Measurements from ENCODE around the gene DEPDC7.

Gene DEPDC7

DNA sequence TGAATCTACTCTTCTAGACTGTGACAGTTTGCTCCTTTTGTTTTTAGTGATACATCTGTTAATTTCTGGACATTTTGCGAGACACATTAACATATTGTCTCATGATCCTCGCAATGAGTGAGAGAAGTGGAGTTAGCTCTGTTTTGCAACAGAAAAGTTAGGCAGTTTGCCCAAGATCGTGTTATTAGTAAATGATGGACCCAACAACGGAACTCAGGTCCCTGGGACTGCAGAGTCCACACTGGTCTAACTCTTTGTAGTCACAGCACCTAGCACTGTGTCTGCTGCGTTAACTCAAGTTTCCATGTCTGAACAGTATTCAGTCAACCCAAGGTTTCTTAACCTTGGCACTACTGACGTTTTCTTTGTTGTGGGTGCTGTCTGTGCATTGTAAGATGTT is 3.2 kb downstream of the DEPDC7 start:
- peaks cover 14% of the 10 kb centered on the region for H3K79me1 ChIP-seq (replicated peaks; ENCODE audit: low read length, poor library complexity, severe bottlenecking)
- no peak overlapping the region for H3K23ac ChIP-seq (ENCODE audit: low read length in 2 of 2)
- no peak overlapping the region for H3K14ac ChIP-seq (ENCODE audit: low read length in 2 of 2)
- no peak overlapping the region for H3K27ac ChIP-seq (ENCODE audit: low read length, poor library complexity, severe bottlenecking)
- no peak overlapping the region for H2BK120ac ChIP-seq (ENCODE audit: low read depth, low read length)
- no peaks in the 10 kb centered on the region for H3K36me3 ChIP-seq (ENCODE audit: control insufficient read depth in 1 of 2, insufficient read depth in 2 of 2, low read depth in 1 of 2, low read length in 2 of 2)
- no peak overlapping the region for H4K91ac ChIP-seq (ENCODE audit: low read length)
- no peak overlapping the region for H3K4ac ChIP-seq (ENCODE audit: low read depth in 1 of 2, low read length in 2 of 2)
- DNase-seq, result no peak
- H2BK12ac ChIP-seq (ENCODE audit: low read length in 2 of 2), result no peak overlapping the region
- H3K18ac ChIP-seq (ENCODE audit: low read depth in 1 of 2, low read length in 2 of 2), result no peak overlapping the region
- H3K4me2 ChIP-seq (ENCODE audit: low read length, poor library complexity, severe bottlenecking), result no peak overlapping the region
- 96% methylated on average over 4 of the region's 6 CpGs for WGBS
- H3K27me3 ChIP-seq (ENCODE audit: control insufficient read depth in 1 of 2, insufficient read depth in 1 of 2, low read length in 2 of 2), result no peaks in the 10 kb centered on the region
- H3K4me3 ChIP-seq (ENCODE audit: insufficient read depth in 1 of 2, low read depth in 1 of 2, low read length in 2 of 2), result no peak overlapping the region
- H2BK15ac ChIP-seq (ENCODE audit: low read depth, poor library complexity, severe bottlenecking), result no peak overlapping the region
- peaks cover 5% of the 10 kb centered on the region for H3K4me1 ChIP-seq (ENCODE audit: control insufficient read depth, insufficient read depth, low read depth, low read length)
- no peak overlapping the region for H4K8ac ChIP-seq (ENCODE audit: low read length)
- H2BK5ac ChIP-seq (ENCODE audit: low read depth, low read length, poor library complexity, severe bottlenecking), result no peak overlapping the region
- no peak overlapping the region for H3K9ac ChIP-seq (ENCODE audit: low read length)
- H3K9me3 ChIP-seq (ENCODE audit: control insufficient read depth, low read length), result no peaks in the 10 kb centered on the region
- H2AFZ ChIP-seq (ENCODE audit: low read depth, low read length), result no peak overlapping the region
- peak overlapping the region; percentile 62 for H2AK5ac ChIP-seq (ENCODE audit: low read length, severe bottlenecking)

DNA sequence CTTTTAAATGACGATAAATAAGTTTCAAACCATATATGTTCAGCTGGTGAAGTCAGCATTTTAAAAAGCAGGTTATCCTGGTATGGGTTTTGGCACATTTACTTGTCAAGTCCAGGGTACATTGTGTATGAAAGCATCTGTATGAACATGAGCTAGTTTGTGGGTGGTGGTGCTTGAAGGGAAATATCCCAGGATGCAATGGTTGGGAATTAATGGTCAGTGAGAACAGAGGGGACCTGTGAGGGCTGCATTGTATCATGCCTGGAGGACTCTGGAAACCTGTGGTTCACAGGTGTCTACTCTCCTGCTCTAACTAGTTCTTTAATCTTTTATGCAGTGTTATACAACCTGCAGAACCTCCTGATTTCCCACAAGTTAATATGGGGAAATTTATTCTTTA is 5.8 kb downstream of the DEPDC7 start:
- Histone ChIP-seq H3K27ac (ENCODE audit: low read length, poor library complexity, severe bottlenecking) (no peak overlapping the region), H2BK12ac (ENCODE audit: low read length in 2 of 2) (no peak overlapping the region), H4K8ac (ENCODE audit: low read length) (no peak overlapping the region), H2BK5ac (ENCODE audit: low read depth, low read length, poor library complexity, severe bottlenecking) (no peak overlapping the region), H3K4me2 (ENCODE audit: low read length, poor library complexity, severe bottlenecking) (no peak overlapping the region), H2BK15ac (ENCODE audit: low read depth, poor library complexity, severe bottlenecking) (no peak overlapping the region), H3K9ac (ENCODE audit: low read length) (no peak overlapping the region), H3K14ac (ENCODE audit: low read length in 2 of 2) (no peak overlapping the region), H3K18ac (ENCODE audit: low read depth in 1 of 2, low read length in 2 of 2) (no peak overlapping the region), H3K9me3 (ENCODE audit: control insufficient read depth, low read length) (no peaks in the 10 kb centered on the region), H4K91ac (ENCODE audit: low read length) (no peak overlapping the region), H2AFZ (ENCODE audit: low read depth, low read length) (no peak overlapping the region), H3K27me3 (ENCODE audit: control insufficient read depth in 1 of 2, insufficient read depth in 1 of 2, low read length in 2 of 2) (no peaks in the 10 kb centered on the region), H2AK5ac (ENCODE audit: low read length, severe bottlenecking) (no peak overlapping the region), H3K23ac (ENCODE audit: low read length in 2 of 2) (no peak overlapping the region), H3K4ac (ENCODE audit: low read depth in 1 of 2, low read length in 2 of 2) (no peak overlapping the region), H2BK120ac (ENCODE audit: low read depth, low read length) (no peak overlapping the region), H3K79me1 (replicated peaks; ENCODE audit: low read length, poor library complexity, severe bottlenecking) (peaks cover 18% of the 10 kb centered on the region), H3K36me3 (ENCODE audit: control insufficient read depth in 1 of 2, insufficient read depth in 2 of 2, low read depth in 1 of 2, low read length in 2 of 2) (no peaks in the 10 kb centered on the region), H3K4me1 (ENCODE audit: control insufficient read depth, insufficient read depth, low read depth, low read length) (peaks cover 3% of the 10 kb centered on the region), H3K4me3 (ENCODE audit: insufficient read depth in 1 of 2, low read depth in 1 of 2, low read length in 2 of 2) (no peak overlapping the region)
- DNase-seq, result no peak
- WGBS, result 81% methylated on average over 1 of the region's 1 CpG

DNA sequence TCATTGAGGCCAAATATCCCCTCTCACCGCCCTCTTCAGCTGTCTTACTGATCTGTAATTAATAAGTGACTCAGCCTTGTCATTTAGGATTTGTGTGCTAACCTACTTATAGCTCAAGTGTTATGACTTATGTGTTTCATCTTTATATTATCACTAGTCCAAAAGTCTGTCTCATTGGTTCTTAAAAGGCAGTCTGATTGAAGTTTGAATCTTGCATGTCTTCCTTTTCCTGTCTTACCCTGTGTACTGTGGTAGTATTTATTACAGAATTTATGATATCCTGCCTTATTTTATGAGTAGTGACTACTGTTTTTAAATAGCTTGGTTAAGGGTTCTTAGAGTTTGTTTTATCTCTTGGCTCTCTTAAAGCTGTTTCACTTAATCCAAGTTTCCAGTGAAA is 6.3 kb downstream of the DEPDC7 start:
- no peak for DNase-seq
- no CpG with 5 or more reads among the region's 1 CpG for WGBS
- Histone ChIP-seq H3K4me1 (ENCODE audit: control insufficient read depth, insufficient read depth, low read depth, low read length) (peaks cover 3% of the 10 kb centered on the region), H3K4me3 (ENCODE audit: insufficient read depth in 1 of 2, low read depth in 1 of 2, low read length in 2 of 2) (no peak overlapping the region), H2AFZ (ENCODE audit: low read depth, low read length) (no peak overlapping the region), H2BK15ac (ENCODE audit: low read depth, poor library complexity, severe bottlenecking) (no peak overlapping the region), H2BK120ac (ENCODE audit: low read depth, low read length) (no peak overlapping the region), H3K23ac (ENCODE audit: low read length in 2 of 2) (no peak overlapping the region), H2AK5ac (ENCODE audit: low read length, severe bottlenecking) (no peak overlapping the region), H3K27me3 (ENCODE audit: control insufficient read depth in 1 of 2, insufficient read depth in 1 of 2, low read length in 2 of 2) (no peaks in the 10 kb centered on the region), H4K91ac (ENCODE audit: low read length) (no peak overlapping the region), H4K8ac (ENCODE audit: low read length) (no peak overlapping the region), H3K14ac (ENCODE audit: low read length in 2 of 2) (no peak overlapping the region), H3K27ac (ENCODE audit: low read length, poor library complexity, severe bottlenecking) (no peak overlapping the region), H3K79me1 (replicated peaks; ENCODE audit: low read length, poor library complexity, severe bottlenecking) (peaks cover 18% of the 10 kb centered on the region), H2BK5ac (ENCODE audit: low read depth, low read length, poor library complexity, severe bottlenecking) (no peak overlapping the region), H3K4ac (ENCODE audit: low read depth in 1 of 2, low read length in 2 of 2) (no peak overlapping the region), H3K9ac (ENCODE audit: low read length) (no peak overlapping the region), H3K36me3 (ENCODE audit: control insufficient read depth in 1 of 2, insufficient read depth in 2 of 2, low read depth in 1 of 2, low read length in 2 of 2) (no peaks in the 10 kb centered on the region), H3K4me2 (ENCODE audit: low read length, poor library complexity, severe bottlenecking) (no peak overlapping the region), H3K18ac (ENCODE audit: low read depth in 1 of 2, low read length in 2 of 2) (no peak overlapping the region), H2BK12ac (ENCODE audit: low read length in 2 of 2) (no peak overlapping the region), H3K9me3 (ENCODE audit: control insufficient read depth, low read length) (no peaks in the 10 kb centered on the region)

DNA sequence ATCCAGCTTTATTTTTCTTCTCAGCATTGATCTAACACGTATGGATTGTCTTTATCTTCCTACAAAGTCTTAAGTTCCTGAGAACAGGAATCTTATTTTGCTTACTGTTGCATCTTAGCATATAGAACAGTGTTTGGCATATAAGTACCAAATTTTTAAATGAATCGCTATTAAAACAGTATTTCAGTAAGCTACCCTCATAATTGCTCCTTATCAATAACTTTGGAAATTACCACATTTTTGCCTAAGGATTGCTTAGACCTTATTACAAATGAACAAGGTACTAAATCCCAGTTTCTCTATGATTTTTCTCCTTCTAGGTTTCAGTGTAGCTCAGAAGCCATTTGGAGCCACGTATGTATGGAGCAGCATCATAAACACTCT is 9.7 kb downstream of the DEPDC7 start:
- Histone ChIP-seq H3K27ac (ENCODE audit: low read length, poor library complexity, severe bottlenecking) (no peak overlapping the region), H3K9ac (ENCODE audit: low read length) (no peak overlapping the region)
- 93% methylated on average over 1 of the region's 3 CpGs for WGBS

More for the DNA sequence above, 9.7 kb downstream of the DEPDC7 start:
- Histone ChIP-seq H3K4me1 (ENCODE audit: control insufficient read depth, insufficient read depth, low read depth, low read length) (no peaks in the 10 kb centered on the region), H3K79me1 (replicated peaks; ENCODE audit: low read length, poor library complexity, severe bottlenecking) (peaks cover 6% of the 10 kb centered on the region), H3K4me3 (ENCODE audit: insufficient read depth in 1 of 2, low read depth in 1 of 2, low read length in 2 of 2) (no peak overlapping the region), H2AK5ac (ENCODE audit: low read length, severe bottlenecking) (no peak overlapping the region), H3K4ac (ENCODE audit: low read depth in 1 of 2, low read length in 2 of 2) (no peak overlapping the region), H3K27me3 (ENCODE audit: control insufficient read depth in 1 of 2, insufficient read depth in 1 of 2, low read length in 2 of 2) (no peaks in the 10 kb centered on the region), H2AFZ (ENCODE audit: low read depth, low read length) (no peak overlapping the region), H2BK120ac (ENCODE audit: low read depth, low read length) (no peak overlapping the region), H3K18ac (ENCODE audit: low read depth in 1 of 2, low read length in 2 of 2) (no peak overlapping the region), H3K23ac (ENCODE audit: low read length in 2 of 2) (no peak overlapping the region), H2BK5ac (ENCODE audit: low read depth, low read length, poor library complexity, severe bottlenecking) (no peak overlapping the region), H3K36me3 (ENCODE audit: control insufficient read depth in 1 of 2, insufficient read depth in 2 of 2, low read depth in 1 of 2, low read length in 2 of 2) (no peaks in the 10 kb centered on the region), H4K91ac (ENCODE audit: low read length) (no peak overlapping the region), H3K9me3 (ENCODE audit: control insufficient read depth, low read length) (no peaks in the 10 kb centered on the region), H2BK15ac (ENCODE audit: low read depth, poor library complexity, severe bottlenecking) (no peak overlapping the region), H3K14ac (ENCODE audit: low read length in 2 of 2) (no peak overlapping the region), H3K4me2 (ENCODE audit: low read length, poor library complexity, severe bottlenecking) (no peak overlapping the region), H2BK12ac (ENCODE audit: low read length in 2 of 2) (no peak overlapping the region), H4K8ac (ENCODE audit: low read length) (no peak overlapping the region)
- no peak for DNase-seq

Measured in mesenchymal stem cell (in vitro differentiated cells and primary cell).